HG03565 (cell line): ENCODE measurements around the gene CCN5.
"Not testable (repeated sequence)": the region's sequence is repeated elsewhere in the genome, so short reads cannot be mapped to it uniquely, and the experiment has no call there.

Source experiments
- ATAC-seq: cut with Tn5 transposase; IDR thresholded peaks from one replicate; pipeline ENCODE4 v1.9.1; 2021; ENCODE audit warnings: mild to moderate bottlenecking, moderate library complexity; ENCODE audit not compliant: unreplicated experiment

The CCN5 gene

DNA sequence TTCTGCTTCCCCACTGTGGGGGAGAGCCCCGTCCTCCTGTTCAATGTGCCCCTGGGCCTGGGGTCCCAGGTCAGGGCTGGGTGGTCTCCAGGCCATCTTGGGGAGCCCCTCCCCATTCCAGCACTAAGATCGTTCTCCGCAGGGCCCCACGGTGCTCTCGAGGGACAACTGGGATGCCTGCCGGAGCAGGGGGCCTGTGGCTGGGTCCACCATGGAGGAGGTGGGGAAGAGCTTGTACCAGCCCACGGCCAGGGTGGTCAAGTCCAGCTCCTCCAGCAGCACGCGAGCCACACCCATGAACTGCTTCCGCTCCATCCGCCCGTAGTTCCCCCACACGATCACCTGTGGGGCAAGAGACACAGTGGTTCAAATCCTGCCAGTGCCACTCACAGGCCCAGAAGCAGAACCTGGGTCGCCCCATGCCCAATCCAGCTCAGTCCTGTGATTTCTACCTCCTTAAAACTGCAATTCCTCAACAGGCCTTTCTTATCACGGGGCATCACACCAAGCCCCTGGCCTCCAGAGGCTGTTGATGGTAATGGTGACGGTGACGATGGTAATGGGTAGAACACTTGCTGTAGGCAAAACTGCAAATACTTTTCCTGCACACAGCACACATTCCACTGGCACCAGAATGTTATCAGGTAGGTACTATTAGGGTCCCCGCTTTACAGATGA, 41.0 kb downstream of the CCN5 start:
- no peak for ATAC-seq

DNA sequence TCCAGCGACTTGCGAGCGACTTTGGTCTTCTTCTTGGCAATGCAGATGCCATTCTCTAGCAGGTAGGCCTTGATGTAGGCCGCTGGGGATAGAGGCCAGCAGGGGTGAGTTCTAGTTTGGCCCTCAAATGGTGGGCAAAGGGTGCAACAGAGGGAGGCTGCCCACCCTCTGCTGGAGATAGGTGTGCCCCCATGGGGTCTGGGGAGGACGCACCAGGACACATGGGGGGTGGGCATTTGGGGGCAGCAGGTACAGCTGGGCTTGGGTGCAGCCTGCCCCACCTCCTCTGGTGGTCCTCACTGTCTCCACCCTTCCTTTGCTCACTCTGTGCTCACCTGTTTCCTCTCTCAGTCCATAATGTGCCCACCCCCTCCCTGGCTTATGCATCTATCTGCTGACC, 41.8 kb downstream of the CCN5 start:
- no peak for ATAC-seq

DNA sequence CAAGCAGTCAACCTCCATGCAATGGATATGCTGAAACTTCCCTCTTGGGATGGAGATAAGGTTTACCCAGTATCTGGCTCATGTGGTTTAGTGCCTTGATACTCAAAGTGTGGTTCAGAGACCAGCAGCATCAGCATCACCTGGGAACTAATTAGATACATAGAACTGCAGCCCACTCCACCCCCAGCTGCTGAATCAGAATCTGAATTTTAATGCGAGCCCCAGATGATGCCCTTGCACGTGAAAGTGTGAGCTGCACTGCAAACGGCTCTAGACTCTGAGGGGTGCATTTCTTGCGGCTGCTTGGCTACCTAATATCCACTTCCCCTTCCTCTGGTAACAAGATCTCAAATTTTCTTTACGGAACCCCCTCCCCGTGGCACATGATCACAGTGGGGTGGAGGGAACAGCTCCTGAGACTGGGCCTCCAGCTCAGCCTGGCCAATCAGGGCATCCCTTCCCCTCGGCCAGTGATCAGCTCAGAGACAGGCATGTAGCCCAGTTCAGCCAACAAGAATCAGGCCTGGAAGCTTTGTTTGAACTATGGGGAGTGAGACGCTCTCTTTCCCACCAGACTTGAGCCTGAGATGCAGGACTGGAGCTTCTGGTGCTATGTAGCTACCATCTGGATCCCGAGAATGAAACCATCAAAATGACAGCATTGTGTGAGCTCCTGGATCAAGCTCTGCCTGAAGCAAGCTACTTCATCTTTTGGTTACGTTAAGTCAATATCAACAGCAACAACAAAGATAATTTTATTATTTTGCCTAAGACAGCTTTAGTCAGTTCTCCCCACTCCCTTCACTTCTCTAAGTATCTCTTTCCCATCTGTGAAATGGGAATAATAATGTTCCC, 43.3 kb downstream of the CCN5 start:
- ATAC-seq = no peak

DNA sequence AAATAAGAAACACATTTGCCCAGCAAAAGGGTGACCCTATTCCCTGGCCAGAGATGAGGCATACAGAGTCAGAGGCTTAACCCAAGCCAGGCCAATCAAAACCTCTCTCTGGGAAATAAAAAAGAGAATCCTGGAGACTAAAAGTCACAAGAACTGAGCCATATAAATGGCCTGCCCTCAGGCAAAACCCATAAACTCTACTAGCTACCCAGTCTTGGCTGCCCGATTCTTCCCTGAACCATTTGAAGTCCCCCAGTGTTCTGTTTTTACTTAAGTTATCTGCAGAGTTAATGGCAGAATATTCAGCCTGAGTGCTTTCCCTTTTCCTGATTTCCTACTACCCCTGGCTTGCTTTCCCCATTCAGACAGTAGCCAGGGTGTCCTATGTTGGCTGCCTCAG, 44.4 kb downstream of the CCN5 start:
- no peak for ATAC-seq

DNA sequence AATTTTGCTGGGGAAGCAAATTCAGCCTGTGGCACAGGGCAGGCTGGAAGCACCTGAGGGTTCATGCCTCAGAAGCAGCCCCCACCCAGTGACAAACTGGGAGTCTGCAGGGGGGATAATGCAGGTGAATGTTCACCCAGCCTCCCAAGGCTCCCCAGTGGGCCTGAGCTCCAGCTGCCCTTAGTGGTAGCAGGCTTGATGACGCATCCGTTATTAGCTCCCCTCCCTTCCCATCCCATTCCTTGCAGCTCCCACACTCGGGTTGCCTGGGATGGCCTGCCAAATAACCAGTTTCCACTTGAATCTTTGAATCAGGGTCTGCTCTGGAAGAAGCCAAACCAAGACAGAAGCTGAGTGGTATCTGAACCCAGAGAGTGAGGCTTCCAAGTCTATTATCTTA, 46.3 kb downstream of the CCN5 start:
- no peak for ATAC-seq

DNA sequence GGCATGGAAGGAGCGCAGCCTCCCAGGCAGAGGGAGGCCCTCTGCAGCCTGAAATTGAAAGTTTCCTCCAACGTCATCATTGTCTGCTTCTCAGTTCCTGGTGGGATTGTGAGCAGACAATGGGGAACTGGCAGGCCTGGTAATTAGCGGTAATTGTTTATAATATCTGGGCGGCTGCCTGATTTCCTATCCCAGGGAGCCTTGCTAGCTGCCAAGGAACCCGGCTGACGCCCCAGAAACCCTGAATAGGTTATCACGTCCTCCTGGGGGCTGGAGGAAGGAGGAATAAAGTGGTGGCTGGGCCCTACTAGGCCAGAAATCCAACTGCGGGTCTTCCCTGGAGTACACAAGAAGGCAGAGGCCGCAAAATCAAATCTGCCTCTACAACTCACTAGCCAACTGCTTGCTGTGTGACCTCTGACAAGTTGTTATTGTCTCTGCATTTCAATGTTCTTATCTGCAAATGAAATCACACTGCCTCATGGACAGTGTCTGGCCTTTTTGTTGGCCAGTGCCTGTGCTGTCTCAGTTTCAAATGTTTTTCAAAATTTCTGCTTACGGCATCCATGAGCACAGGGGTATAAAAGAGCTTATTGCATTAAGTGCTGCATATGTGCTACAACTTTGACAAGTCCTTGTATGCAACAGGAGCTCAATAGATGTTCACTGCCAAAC, 47.4 kb downstream of the CCN5 start:
- no peak for ATAC-seq

DNA sequence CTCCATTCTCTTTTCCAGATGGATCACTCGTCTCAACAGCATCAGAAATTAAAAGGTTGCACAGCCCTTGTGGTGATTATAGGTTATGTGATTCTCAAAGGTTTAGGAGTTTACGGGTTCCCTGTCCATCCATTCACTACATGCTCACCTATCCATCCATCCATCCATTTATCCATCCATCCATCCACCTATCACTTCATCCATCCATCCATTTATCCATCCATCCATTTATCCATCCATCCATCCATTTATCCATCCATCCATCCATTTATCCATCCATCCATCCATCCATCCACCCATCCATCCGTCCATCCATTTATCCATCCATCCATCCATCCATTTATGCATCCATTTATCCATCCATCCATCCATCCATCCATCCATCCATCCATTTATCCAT, 48.6 kb downstream of the CCN5 start:
- ATAC-seq = not testable (repeated sequence)

DNA sequence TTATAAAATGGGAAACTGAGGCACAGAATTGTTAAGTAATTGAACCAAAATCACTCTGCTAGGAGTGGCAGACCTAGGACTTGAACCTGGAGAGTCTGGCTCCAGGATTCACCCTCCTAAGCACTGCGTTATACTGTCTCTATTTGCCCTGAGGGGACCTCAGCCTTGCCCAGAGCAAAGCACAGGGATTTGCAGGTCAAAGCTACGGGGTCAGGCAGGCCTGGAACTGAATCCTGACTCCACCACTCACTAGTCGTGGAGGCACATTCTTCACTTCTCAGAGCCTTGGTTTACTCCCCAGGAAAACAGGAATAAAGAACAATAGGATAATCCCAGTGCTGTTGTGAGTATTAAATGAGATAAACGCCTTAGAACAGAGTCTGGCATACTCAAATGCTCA, 49.9 kb downstream of the CCN5 start:
- ATAC-seq = no peak

DNA sequence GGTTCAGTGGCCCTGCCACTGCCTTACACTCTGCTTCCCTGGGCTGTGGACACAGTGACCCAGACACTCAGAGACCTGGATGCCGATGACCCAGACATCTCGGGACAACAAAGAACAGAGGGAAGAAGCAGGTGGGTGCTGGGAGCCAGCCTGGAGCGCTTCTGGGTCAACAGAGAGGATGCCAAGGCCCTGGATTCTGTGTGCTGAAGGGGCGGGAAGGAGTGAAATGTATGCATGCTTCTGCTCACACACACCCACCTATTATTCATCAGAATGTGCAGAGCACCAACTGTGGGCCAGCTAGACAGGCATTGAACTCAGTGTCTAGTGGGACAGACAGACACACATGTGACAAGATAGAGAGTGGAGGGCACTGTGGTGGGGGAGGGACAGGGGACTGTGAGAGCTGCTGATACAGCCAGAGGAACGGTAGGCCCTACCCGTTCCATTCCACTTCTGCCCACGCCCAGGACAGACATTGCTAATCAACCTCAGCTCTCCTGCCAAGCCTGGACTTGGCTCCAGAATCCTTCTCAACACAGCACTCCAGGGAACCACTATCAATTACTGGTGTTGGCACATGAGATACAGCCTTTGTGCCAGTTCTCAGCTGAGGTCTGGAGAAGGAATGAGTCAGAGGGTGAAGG, 50.7 kb downstream of the CCN5 start:
- ATAC-seq = no peak

DNA sequence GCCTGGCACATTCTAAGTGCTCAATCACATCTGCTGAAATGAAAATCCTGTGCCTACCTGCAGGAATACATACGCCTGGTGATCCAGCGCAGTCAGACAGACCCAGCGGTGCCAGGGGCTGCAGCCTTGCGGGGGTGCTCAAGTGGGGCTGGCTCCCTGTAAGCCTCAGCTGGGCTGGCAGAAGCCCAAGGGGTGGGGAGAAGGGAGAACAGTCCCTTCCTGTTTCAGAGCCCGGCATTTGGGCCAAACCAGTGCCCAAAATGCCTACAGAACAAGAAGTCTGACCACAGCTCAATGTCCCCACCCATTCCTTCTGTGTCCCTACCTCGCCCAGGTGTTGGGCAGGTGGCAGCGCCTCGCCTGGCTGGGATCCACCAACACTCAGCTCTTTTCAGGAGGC, 53.1 kb downstream of the CCN5 start:
- ATAC-seq = no peak

DNA sequence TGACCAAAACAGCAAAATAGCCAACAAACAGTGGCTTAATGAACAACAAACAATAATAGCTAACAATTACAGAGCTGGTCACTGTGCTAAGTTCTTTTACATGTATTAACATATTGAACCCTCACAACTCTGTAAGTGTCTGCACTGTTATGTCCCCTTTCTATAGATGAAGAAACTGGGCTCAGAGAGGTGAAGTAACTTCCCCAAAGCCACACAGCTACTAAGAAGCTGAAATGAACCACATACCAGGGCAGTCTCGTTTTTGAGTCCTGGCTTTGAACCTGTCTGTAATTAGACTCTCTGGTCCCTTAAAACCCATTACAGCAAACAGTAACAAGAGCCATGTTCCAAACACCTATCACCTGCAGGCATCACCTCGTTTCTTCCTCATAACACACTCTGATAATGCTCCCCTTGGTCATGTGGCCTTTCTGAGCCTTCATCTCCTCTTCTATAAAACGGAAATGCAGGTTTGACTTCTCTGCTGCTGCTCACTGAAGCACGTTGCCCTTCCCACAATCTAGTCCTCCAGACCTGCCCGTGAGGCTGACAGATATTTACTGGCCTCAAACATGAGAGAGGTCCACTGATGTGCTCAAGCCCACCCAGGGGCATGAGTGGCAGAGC, 53.8 kb downstream of the CCN5 start:
- no peak for ATAC-seq

DNA sequence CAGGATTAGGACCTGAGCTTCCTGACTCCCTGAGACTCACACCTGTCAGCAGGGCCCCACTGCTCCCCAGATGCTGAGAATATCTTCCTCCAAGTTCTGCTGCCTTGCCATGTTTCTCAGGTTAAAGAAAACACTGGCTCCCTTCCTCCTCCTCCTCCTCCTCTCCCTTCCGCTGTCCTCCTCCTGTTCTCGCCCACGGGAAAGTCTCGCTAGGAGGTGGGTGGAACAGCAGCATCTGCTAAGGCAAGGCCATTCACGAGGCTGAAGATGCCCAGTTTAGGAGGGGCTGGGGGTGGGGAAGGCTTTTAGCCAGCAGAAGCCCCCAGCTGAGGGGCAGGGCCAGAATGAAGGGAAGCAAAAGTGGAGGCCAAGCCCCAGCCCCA, 54.3 kb downstream of the CCN5 start:
- ATAC-seq = no peak

DNA sequence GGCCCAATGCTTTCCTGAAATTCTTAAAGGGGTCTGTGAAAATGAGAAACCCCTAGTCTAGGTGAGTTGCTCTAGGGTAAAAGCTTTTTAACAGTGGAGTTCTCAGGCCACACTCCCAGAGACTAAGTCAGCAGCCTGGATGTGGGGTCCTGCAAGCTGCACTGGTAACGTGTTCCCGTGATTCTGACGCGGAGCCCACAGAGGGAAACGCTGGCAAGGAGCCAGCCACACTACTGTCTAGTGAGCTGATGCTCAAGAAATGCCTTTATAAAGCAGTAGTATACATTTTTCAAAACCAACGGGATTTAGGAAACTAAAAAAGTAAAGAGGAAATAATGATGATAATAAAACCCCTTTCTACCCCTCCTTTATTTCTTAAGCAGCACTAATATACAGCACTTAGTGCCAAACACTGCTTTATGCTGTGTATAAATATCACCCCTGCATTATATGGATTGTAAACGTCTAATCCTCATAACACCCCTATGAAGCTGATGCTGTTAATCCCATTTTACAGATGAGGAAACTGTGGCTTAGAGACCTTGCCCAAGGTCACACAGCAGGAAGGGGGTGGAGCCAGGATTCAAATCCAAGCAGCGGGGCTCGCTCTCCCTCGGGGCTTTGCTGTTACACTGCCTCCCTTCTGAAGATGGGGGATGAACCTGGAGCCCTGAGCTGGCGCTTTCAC, 55.5 kb downstream of the CCN5 start:
- ATAC-seq = no peak

DNA sequence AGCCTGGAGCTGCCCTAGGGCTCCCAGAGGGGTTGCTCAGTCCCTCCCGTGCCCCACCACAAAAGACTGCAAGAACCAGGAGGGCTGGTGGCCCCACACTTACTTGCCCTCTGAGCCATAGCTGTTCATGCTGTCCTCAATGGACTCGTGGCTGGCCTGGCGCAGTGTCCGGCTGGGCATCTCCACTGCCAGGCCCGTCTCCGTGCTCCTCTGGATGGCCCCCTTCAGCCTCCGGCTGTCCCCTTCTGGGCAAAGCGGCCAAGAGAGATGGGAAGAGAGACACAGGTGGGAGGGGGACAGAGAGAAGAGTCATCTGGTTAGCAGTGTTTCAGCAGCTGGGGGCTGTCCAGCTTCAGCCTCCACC, 56.0 kb downstream of the CCN5 start:
- ATAC-seq = no peak

DNA sequence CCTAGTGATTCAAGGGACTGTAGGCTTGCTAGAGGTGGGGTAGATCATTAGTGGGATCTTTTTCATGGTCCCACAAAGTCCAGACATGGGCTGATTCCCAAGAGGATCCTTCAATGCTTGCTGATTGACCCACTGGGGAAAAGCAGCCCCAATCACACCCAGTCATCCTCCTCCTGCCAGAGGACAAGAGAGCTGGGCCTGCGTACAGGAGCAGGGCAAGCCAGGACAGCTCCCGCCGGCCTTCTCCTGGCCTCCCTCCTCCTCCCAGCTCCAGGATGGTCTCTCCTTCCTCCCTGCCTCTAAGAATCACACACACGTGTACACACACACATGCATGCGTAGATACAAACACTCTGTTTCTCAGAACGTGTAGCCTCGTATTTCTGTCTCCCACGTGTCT, 57.5 kb downstream of the CCN5 start:
- ATAC-seq = no peak

DNA sequence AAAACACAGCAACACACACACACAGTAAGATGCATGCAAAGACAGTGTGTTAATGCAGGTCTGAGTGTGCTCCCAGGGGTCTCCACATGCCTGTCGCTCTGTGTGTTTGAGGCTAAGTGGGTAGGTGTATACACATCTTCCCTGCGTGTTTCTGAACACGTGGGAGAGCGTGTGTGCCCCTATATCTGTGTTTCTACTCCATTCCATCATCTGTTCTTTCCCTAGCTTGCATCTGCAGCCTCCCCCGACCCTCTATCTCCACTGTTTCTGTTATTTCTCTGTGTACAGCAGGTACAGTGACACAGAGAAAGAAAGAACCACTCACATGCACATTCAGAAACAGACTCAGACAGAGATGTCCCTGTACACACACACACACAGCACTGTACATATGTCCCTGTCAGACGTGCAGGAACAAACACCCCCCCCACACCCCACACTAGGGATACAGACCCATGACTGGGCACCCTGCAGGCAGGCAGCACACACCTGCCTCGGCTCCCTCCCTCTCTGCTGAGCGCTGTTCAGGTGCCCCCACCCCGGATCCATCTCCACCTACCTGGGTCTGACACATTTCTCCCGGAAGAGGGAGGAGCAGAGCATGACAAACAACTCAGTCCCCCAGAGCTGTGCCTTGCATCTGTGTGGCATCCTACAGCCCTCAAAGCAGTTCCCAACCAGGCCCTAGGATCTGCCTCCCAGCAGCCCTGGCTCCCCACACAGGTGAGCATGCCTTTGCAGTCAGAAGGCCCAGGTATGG, 58.1 kb downstream of the CCN5 start:
- ATAC-seq = no peak

DNA sequence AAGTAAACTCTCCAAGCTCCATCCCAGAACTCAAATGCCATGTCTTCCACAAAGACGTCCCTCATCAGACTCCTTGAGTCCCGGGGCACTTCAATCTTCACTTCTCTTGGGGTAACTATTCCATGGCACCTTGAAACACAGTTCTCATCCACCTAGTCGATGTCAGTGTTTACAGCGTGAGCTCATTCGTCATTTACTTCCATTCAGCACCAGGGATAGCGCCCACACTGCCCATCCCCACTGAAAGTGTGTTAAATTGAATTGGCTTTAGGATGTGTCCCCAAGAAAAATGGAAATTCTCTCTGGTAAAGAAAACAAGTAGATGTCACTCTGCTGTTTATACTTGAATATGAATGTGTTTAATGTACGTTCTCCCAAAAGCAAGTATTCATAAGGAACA, 61.8 kb downstream of the CCN5 start:
- no peak for ATAC-seq
